Endothelial cell of umbilical vein (primary cell): ENCODE data around the gene HYI. TPM values are rescaled to one million over a fixed set of nuclear protein-coding genes. Genes with fewer than 3 reads are reported as not detected.
A peak's percentile ranks its signal among the peaks of the same experiment; 100 is the strongest.
"Not testable (repeated sequence)": the region's sequence is repeated elsewhere in the genome, so short reads cannot be mapped to it uniquely, and the experiment has no call there.

ENCODE experiments used
- Bru-seq: library from RNA; stranded (reverse); fragments of 400-500 nt; gene quantifications from one replicate; lab custom pipeline; 2021; lab: Mats Ljungman, UMichigan
- BruChase-seq, 2 experiments: library from RNA; stranded (reverse); fragments of 400-500 nt; gene quantifications; one replicate each; lab custom pipeline; 2021; lab: Mats Ljungman, UMichigan
- BruUV-seq: library from RNA; stranded (reverse); fragments of 400-500 nt; replicated peaks from 2 replicates; lab custom pipeline; 2021; lab: Mats Ljungman, UMichigan
- CTCF ChIA-PET: fragments of 300-600, 350-600 bp; sonication (Branson Sonifier 250); formaldehyde crosslinking; loops from one replicate; lab custom pipeline; 2021; ENCODE audit warnings: antibody characterized with exemption, inconsistent platforms; lab: Charles Lee
- POLR2A ChIA-PET: fragments of 300-600, 350-600 bp; sonication (Branson Sonifier 250); formaldehyde crosslinking; loops from one replicate; lab custom pipeline; 2021; ENCODE audit warnings: antibody characterized with exemption, inconsistent platforms; lab: Charles Lee
- DNase-seq: peaks from one replicate; pipeline ENCODE4 v3.0.0-alpha.2; 2011; ENCODE audit warnings: low read depth, low spot score
- FAIRE-seq: peaks from 2 replicates; lab custom pipeline; 2011; peaks lifted over from hg19 to GRCh38; lab: Jason Lieb, UNC
- H2AFZ ChIP-seq: 2 replicates; pipeline ENCODE4 v1.6.0; 2012; ENCODE audit warnings: low read depth, low read length, control low read depth, inconsistent platforms
- H3K27ac ChIP-seq: 2 replicates; pipeline ENCODE4 v1.5.1; 2011; ENCODE audit warnings: low read depth, mild to moderate bottlenecking, control low read depth, low read length, moderate library complexity; ENCODE audit not compliant: insufficient read depth
- H3K27me3 ChIP-seq, 2 experiments: 2 replicates each; pipeline versions ENCODE4 v1.6.0 to v1.6.1; 2011; ENCODE audit warnings: low read length in 2 of 2, mixed read lengths in 1 of 2; ENCODE audit not compliant: control insufficient read depth in 2 of 2, insufficient read depth in 2 of 2
- H3K36me3 ChIP-seq, 2 experiments: 2 replicates in 1 of 2; 3 replicates in 1 of 2; pipeline ENCODE4 v1.5.1; 2011; ENCODE audit warnings: low read length in 2 of 2, mild to moderate bottlenecking in 1 of 2, moderate library complexity in 1 of 2; ENCODE audit not compliant: control insufficient read depth in 2 of 2, insufficient read depth in 2 of 2; ENCODE audit errors: extremely low read depth in 1 of 2
- H3K4me1 ChIP-seq: 3 replicates; pipeline ENCODE4 v1.5.1; 2011; ENCODE audit warnings: mild to moderate bottlenecking, low read length; ENCODE audit not compliant: control insufficient read depth, insufficient read depth; ENCODE audit errors: extremely low read depth
- H3K4me2 ChIP-seq: 2 replicates; pipeline ENCODE4 v1.6.1; 2011; ENCODE audit warnings: low read length, control low read depth, mixed read lengths; ENCODE audit not compliant: insufficient read depth
- H3K4me3 ChIP-seq, 3 experiments: fragments of 200-600 bp in 1 of 3; sonication (generic), shearing (Covaris generic) in 1 of 3; replicated peaks in 1 of 3; 2 replicates each; pipeline ENCODE4 v1.5.1; 2011 to 2016; ENCODE audit warnings: control low read depth in 3 of 3, low read length in 3 of 3, mild to moderate bottlenecking in 2 of 3, inconsistent platforms in 1 of 3, low read depth in 1 of 3, moderate library complexity in 1 of 3; ENCODE audit not compliant: insufficient read depth in 1 of 3
- H3K79me2 ChIP-seq: 2 replicates; pipeline ENCODE4 v1.6.0; 2012; ENCODE audit warnings: low read length, inconsistent platforms; ENCODE audit not compliant: control insufficient read depth, insufficient read depth
- H3K9ac ChIP-seq: replicated peaks from 2 replicates; pipeline ENCODE3; 2011; ENCODE audit warnings: low read length, control low read depth; ENCODE audit not compliant: insufficient read depth; ENCODE audit errors: extremely low read depth
- H3K9me1 ChIP-seq: replicated peaks from 3 replicates; pipeline ENCODE4 v1.6.0; 2011; ENCODE audit warnings: mild to moderate bottlenecking, low read length; ENCODE audit not compliant: control insufficient read depth, insufficient read depth; ENCODE audit errors: extremely low read depth
- H3K9me3 ChIP-seq: replicated peaks from 2 replicates; pipeline ENCODE4 v1.5.1; 2012; ENCODE audit warnings: low read length, inconsistent platforms; ENCODE audit not compliant: control insufficient read depth, insufficient read depth
- H4K20me1 ChIP-seq: replicated peaks from 2 replicates; pipeline ENCODE3; 2011; ENCODE audit warnings: mild to moderate bottlenecking, low read length; ENCODE audit not compliant: control insufficient read depth, insufficient read depth; ENCODE audit errors: extremely low read depth
- EZH2 ChIP-seq: IDR thresholded peaks from 2 replicates; pipeline ENCODE4 v1.6.1; 2012; ENCODE audit warnings: borderline replicate concordance, low read depth, mild to moderate bottlenecking, moderate library complexity, low read length, inconsistent platforms; ENCODE audit not compliant: severe bottlenecking
- MAX ChIP-seq: IDR thresholded peaks from 2 replicates; pipeline ENCODE4 v1.6.1; 2011; ENCODE audit not compliant: insufficient read depth, insufficient read length
- POLR2A ChIP-seq: IDR thresholded peaks from 2 replicates; pipeline ENCODE4 v1.6.1; 2012; ENCODE audit warnings: low read depth, mild to moderate bottlenecking, control low read depth, low read length
- dilution Hi-C: fragments of 300-500 bp; cut with MboI; formaldehyde crosslinking; loops from one replicate; pipeline ENCODE4 v1.15.0; 2019; ENCODE audit warnings: low sequenced_read_pairs; ENCODE audit not compliant: extremely low pct_ligation_motif_present
- intact Hi-C: fragments of 100-400 bp; cut with micrococcal nuclease; formaldehyde crosslinking; loops from one replicate; pipeline ENCODE4 v1.10.0; 2022
- long read RNA-seq: library from polyadenylated mRNA; stranded (forward); transcript quantifications from one replicate; pipeline ENCODE4 v2.0.0, GENCODE V29; 2021
- polyA minus RNA-seq, 3 experiments: library from RNA; depleted of rRNA, polyadenylated mRNA; stranded (reverse); fragments of >200 nt; gene quantifications; 1 replicate in 1 of 3; 2 replicates in 2 of 3; pipeline ENCODE4 v1.2.3, GENCODE V29; 2011
- polyA plus RNA-seq, 4 experiments: library from polyadenylated mRNA; depleted of rRNA in 3 of 4; stranded (reverse) in 3 of 4; unstranded in 1 of 4; fragments of >200 nt; gene quantifications; 2 replicates each; pipeline versions ENCODE4 v1.2.1 to v1.2.3, GENCODE V29; 2011 to 2012; ENCODE audit warnings: missing spikeins in 1 of 4
- total RNA-seq: library from RNA; stranded (reverse); gene quantifications from 2 replicates; pipeline ENCODE4 v1.2.3, GENCODE V29; 2021

The HYI gene
- total RNA-seq = 266 and 342 TPM in 2 replicates
- polyA plus RNA-seq = 324 and 351 TPM in 2 replicates
- polyA plus RNA-seq (2011; cell fraction: cytosol; rRNA removed) = 244 and 309 TPM in 2 replicates
- polyA plus RNA-seq (2011; cell fraction: nucleus; rRNA removed) = 1,045 and 1,101 TPM in 2 replicates
- 216 and 227 TPM in 2 replicates for polyA plus RNA-seq (2012)
- 145 and 146 TPM in 2 replicates for polyA minus RNA-seq
- 10.7 TPM for polyA minus RNA-seq (2011; cell fraction: cytosol; rRNA and poly(A)+ RNA removed)
- polyA minus RNA-seq (2011; cell fraction: nucleus; rRNA and poly(A)+ RNA removed) = 120 and 216 TPM in 2 replicates
- percentile 92 among the genes with signal in this experiment for Bru-seq, nascent RNA
- percentile 91 among the genes with signal in this experiment for BruChase-seq, experiment 1, labeled RNA remaining after a 6-hour chase
- percentile 90 among the genes with signal in this experiment for BruChase-seq, experiment 2, labeled RNA remaining after a 2-hour chase
- long read RNA-seq, transcript HYI-201 (8 exons, 1,265 nt) = minor isoform, 20 of 153 reads
- long read RNA-seq, transcript HYI-205 (8 exons, 796 nt) = minor isoform, 15 of 153 reads
- long read RNA-seq, transcript HYI-202 (6 exons, 2,173 nt) = minor isoform, 7 of 153 reads
- long read RNA-seq, transcript HYI-204 (8 exons, 1,066 nt) = major isoform, 37 of 153 reads
- long read RNA-seq, partial matches to known transcripts = 30 of 153 reads
- long read RNA-seq, other reads (novel, unspliced or antisense) = 34 of 153 reads

GRCh38 chr1:43453442-43454269, at the start of gene HYI:
Gene HYI (minus strand): TSS chr1:43453931. CDS start chr1:43453793, 138 bp downstream.
- Histone ChIP-seq H4K20me1 (no peaks in the 10 kb centered on the region), H3K4me1 (peaks cover 43% of the 10 kb centered on the region), H3K9me1 (no peaks in the 10 kb centered on the region), H3K9ac (peak within 1 kb of the TSS; percentile 76), H3K27me3 (no peaks in the 10 kb centered on the region), H3K4me2 (peak within 1 kb of the TSS; percentile 94), H3K27ac (peak within 1 kb of the TSS; percentile 60), H2AFZ (peak within 1 kb of the TSS; percentile 58), H3K36me3 (peaks cover 18 to 31% of the 10 kb centered on the region in 2 experiments), H3K79me2 (peaks cover 26% of the 10 kb centered on the region), H3K4me3 (peak within 1 kb of the TSS; percentile 52 to 78 (median 67)), H3K9me3 (no peaks in the 10 kb centered on the region)
- intact Hi-C loops = loop anchor here (1.0 kb wide), 3 partner anchors 19 to 254 kb away; partner anchors contain the start of gene ST3GAL3
- TF ChIP-seq POLR2A = peak; percentile 97
- peak; percentile 27 for TF ChIP-seq MAX
- TF ChIP-seq EZH2 = no peak
- DNase-seq (peak; percentile 90), FAIRE-seq (no peak)
- dilution Hi-C loops = no loop called here
- ChIA-PET POLR2A (interaction anchor here (0.7 to 1.4 kb wide), 6 partner anchors 9 to 197 kb away, joined by 3 to 7 read pairs (median 4); partner anchors contain the start of gene KDM4A), CTCF (interaction anchor here (0.8 to 2.5 kb wide), 10 partner anchors 8 to 227 kb away, joined by 3 to 12 read pairs (median 4); partner anchors contain the start of gene PTPRF)
- no TSS peak for BruUV-seq

- H3K4me3 ChIP-seq, H3K27me3 ChIP-seq, DNase-seq, BruUV-seq, H3K79me2 ChIP-seq, POLR2A ChIA-PET, H3K4me1 ChIP-seq, H3K9me1 ChIP-seq, H3K36me3 ChIP-seq, H3K4me2 ChIP-seq, H3K27ac ChIP-seq, FAIRE-seq, dilution Hi-C loops, H3K9ac ChIP-seq, intact Hi-C loops, CTCF ChIA-PET, H3K9me3 ChIP-seq, H4K20me1 ChIP-seq, H2AFZ ChIP-seq: not testable (repeated sequence)
Measured at GRCh38 chr1:43501806-43502205, 48.1 kb upstream of the HYI start.
